Heart right ventricle (tissue), 16 donors: ENCODE measurements around the gene FASTKD3. TPM values are rescaled to one million over a fixed set of nuclear protein-coding genes. Genes with fewer than 3 reads are reported as not detected.
A peak's percentile ranks its signal among the peaks of the same experiment; 100 is the strongest.

Experiments
- ATAC-seq, 8 donors: fragments of 200-7000 bp; cut with Tn5 transposase; one replicate each; pipeline ENCODE4 v1.9.1; 2020; ENCODE audit warnings: mild to moderate bottlenecking in 8 of 8, moderate library complexity in 8 of 8, moderate number of reproducible peaks in 1 of 8
- DNase-seq, 2 donors: peaks; one replicate each; pipeline ENCODE4 v3.0.0-alpha.2; 2020
- H3K27ac ChIP-seq, 10 donors: fragments of 200-600 bp; sonication (generic) in 2 of 10; one replicate each; pipeline versions ENCODE4 v1.5.0 to v1.8.0; 2020 to 2022; ENCODE audit warnings: mild to moderate bottlenecking in 3 of 10
- H3K27me3 ChIP-seq, 7 donors: fragments of 200-600 bp; one replicate each; pipeline ENCODE4 v1.8.0; 2021 to 2022; ENCODE audit warnings: mild to moderate bottlenecking in 2 of 7
- H3K36me3 ChIP-seq, 9 donors: fragments of 200-600 bp; sonication (generic) in 1 of 9; one replicate each; pipeline versions ENCODE4 v1.5.0 to v1.8.0; 2020 to 2022; ENCODE audit warnings: mild to moderate bottlenecking in 2 of 9
- H3K4me1 ChIP-seq, 9 donors: fragments of 200-600 bp; sonication (generic) in 1 of 9; one replicate each; pipeline versions ENCODE4 v1.5.0 to v1.8.0; 2020 to 2022; ENCODE audit warnings: mild to moderate bottlenecking in 4 of 9
- H3K4me3 ChIP-seq, 10 donors: fragments of 200-600 bp; sonication (generic) in 2 of 10; one replicate each; pipeline versions ENCODE4 v1.5.0 to v1.8.0; 2020 to 2022; ENCODE audit warnings: mild to moderate bottlenecking in 7 of 10, moderate library complexity in 2 of 10
- H3K9me3 ChIP-seq, 11 donors: fragments of 200-600 bp in 10 of 11; sonication (generic) in 2 of 11; one replicate each; pipeline versions ENCODE4 v1.5.0 to v1.8.0; 2013 to 2022; ENCODE audit warnings: mild to moderate bottlenecking in 2 of 11, control low read depth in 1 of 11, moderate library complexity in 1 of 11
- whole genome bisulfite sequencing, 2 donors: extraction: QIAGEN DNeasy Blood & Tissue Kit; methylation state at CpG; one replicate each; pipeline ENCODE4 v1.1.7; 2013; ENCODE audit warnings: inconsistent platforms in 1 of 2; 5-methylcytosine and 5-hydroxymethylcytosine counted together
- intact Hi-C, 10 donors: fragments of 100-400 bp; cut with DNase I; formaldehyde crosslinking; loops; one replicate each; pipeline versions ENCODE4 v1.11.1 to v1.14.2; 2022
- polyA plus RNA-seq, 2 donors: library from polyadenylated mRNA; stranded (reverse); fragments of 200-250 nt; gene quantifications; one replicate each; pipeline ENCODE4 v1.2.3, GENCODE V29; 2013
- total RNA-seq, 10 donors: library from RNA; stranded (reverse); fragmentation: NEBNext Ultra II Directional in 3 of 10; extraction: Animal tissue kit (Norgen Biotek cat#: 25700) in 3 of 10; gene quantifications; one replicate each; pipeline versions ENCODE4 v1.2.1 to v1.2.4, GENCODE V29; 2021 to 2023
- TF ChIP-seq, protein P1 (sequence below), 9 donors: fragments of 200-600 bp; sonication (generic) in 2 of 9; IDR thresholded peaks; one replicate each; pipeline versions ENCODE4 v1.5.0 to v1.8.0; 2021 to 2022; ENCODE audit warnings: antibody characterized with exemption in 9 of 9, mild to moderate bottlenecking in 5 of 9, moderate library complexity in 1 of 9
- donor health status: Arrhythmogenic right ventricular cardiomyopathy.
- donor health status: ischemic (EF 13 %, LVEDD 7.1; RV severe dilation, severe dysfunction).
- donor health status: healthy with polysubstance abuse.
- donor health status: DM: no; HTN: yes; CAD: no.
- donor health status: DM: no; HTN: no; CAD: no.
- donor health status: ischemic (EF 25% LVEDD 6.9; RV normal size, moderate dysfunction).
- donor health status: ischemic (EF 25% LVEDD 5.7; RV mildly dilated, moderate dysfunction).
- donor health status: healthy.
- donor health status: DM: yes; HTN: yes; CAD: no.
- donor health status: Ischemic cardiomyopathy.
- donor health status: ischemic (EF 35%, LVEDD 5.7; RV mildly dilated, moderate dysfunction).
- donor health status: nonischemic (EF 11% LVEDD 7.7; RV severe dilation, severe dysfunction).
- donor health status: DM: yes; HTN: yes; CAD: no.
- donor health status: PGD.
- donor health status: ischemic (EF 29% LVEDD 5.4; RV normal size, mild dysfunction).
- donor health status: nonischemic (EF 23%, LVEDD 6.1; RV moderate dilation, normal function).

FASTKD3 gene
- total and polyA plus RNA-seq, 12 donors: 3.1 to 24.7 (median 5.1) TPM

DNA sequence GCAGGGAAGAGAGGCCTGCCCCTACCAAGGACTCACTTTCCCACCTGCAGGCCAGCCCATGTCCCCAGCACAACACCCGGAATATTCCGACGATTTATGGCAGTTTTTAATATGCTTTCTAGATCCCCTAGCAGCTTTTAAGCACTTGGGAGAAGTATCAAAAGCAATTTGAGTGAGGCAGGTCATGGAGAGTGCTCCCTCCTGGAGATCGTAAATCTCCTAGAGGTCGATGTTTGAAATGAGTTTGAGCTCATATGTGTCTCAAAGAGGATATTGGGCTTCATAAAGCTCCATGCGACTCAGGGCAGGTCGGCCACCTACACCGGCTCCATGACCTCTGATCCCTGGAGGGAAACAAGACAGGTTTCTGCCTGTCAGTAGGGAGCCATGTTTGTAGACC, 45.2 kb downstream of the FASTKD3 start:
- DNase-seq (no peak), ATAC-seq (no peak)
- no peaks in the 10 kb centered on the region for H3K9me3 ChIP-seq
- peaks cover 0 to 7% (median 0%) of the 10 kb centered on the region in 9 donors for H3K4me1 ChIP-seq
- no peak overlapping the region for H3K4me3 ChIP-seq
- no peak overlapping the region for H3K27ac ChIP-seq
- WGBS, 2 donors: 78 to 79% methylated on average over 8 of the region's 8 CpGs
- TF ChIP-seq, protein P1, sequence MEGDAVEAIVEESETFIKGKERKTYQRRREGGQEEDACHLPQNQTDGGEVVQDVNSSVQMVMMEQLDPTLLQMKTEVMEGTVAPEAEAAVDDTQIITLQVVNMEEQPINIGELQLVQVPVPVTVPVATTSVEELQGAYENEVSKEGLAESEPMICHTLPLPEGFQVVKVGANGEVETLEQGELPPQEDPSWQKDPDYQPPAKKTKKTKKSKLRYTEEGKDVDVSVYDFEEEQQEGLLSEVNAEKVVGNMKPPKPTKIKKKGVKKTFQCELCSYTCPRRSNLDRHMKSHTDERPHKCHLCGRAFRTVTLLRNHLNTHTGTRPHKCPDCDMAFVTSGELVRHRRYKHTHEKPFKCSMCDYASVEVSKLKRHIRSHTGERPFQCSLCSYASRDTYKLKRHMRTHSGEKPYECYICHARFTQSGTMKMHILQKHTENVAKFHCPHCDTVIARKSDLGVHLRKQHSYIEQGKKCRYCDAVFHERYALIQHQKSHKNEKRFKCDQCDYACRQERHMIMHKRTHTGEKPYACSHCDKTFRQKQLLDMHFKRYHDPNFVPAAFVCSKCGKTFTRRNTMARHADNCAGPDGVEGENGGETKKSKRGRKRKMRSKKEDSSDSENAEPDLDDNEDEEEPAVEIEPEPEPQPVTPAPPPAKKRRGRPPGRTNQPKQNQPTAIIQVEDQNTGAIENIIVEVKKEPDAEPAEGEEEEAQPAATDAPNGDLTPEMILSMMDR (IDR thresholded peaks at IDR 0.05): no peak
- H3K36me3 ChIP-seq: no peaks in the 10 kb centered on the region
- H3K27me3 ChIP-seq: peaks cover 0 to 48% (median 13%) of the 10 kb centered on the region in 7 donors
- intact Hi-C loops: no loop called here

DNA sequence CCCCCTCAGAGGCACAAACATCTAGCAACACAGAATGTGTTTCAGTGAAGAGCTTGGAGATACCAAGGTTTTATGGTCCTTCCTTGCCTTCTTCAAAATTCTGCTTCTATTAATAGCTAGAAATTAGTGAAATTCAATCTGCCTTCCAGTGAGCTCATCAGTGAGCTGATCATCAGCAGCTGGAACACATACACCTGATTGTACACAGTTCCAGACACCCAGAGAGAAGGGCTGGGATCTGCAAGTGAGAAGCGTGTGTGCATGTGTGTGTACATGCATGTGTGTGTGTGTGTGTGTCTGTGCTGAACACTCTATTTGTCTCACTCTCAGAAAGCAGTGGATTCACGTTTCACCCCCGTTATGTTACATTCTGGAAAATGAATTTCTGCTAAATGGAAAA, 46.4 kb downstream of the FASTKD3 start:
- peaks cover 0 to 46% (median 13%) of the 10 kb centered on the region in 7 donors for H3K27me3 ChIP-seq
- H3K27ac ChIP-seq: no peak overlapping the region
- WGBS, 2 donors: 46 to 47% methylated on average over 3 of the region's 3 CpGs
- ATAC-seq (no peak), DNase-seq (no peak)
- no peak overlapping the region for H3K4me3 ChIP-seq
- H3K4me1 ChIP-seq: no peaks in the 10 kb centered on the region
- no peaks in the 10 kb centered on the region for H3K9me3 ChIP-seq
- no peaks in the 10 kb centered on the region for H3K36me3 ChIP-seq
- intact Hi-C loops: no loop called here
- TF ChIP-seq, protein P1 (IDR thresholded peaks at IDR 0.05): no peak

GRCh38 chr5:7816535-7816901, 52.3 kb downstream of the FASTKD3 start:
- ATAC-seq: peak in 2 of 8 donors; percentile 26 to 31
- DNase-seq: no peak
- 31 to 32% methylated on average over 9 of the region's 9 CpGs for WGBS, 2 donors
- Histone ChIP-seq H3K27me3 (peaks cover 0 to 49% (median 18%) of the 10 kb centered on the region in 7 donors), H3K36me3 (no peaks in the 10 kb centered on the region), H3K4me3 (no peak overlapping the region), H3K27ac (no peak overlapping the region), H3K9me3 (no peaks in the 10 kb centered on the region), H3K4me1 (peaks cover 0 to 10% (median 0%) of the 10 kb centered on the region in 9 donors)
- TF ChIP-seq, protein P1 (IDR thresholded peaks at IDR 0.05): peak in 2 of 9 donors; percentile 12 to 30
- intact Hi-C loops: no loop called here

GRCh38 chr5:7815892-7816534, 52.8 kb downstream of the FASTKD3 start:
- Histone ChIP-seq H3K4me1 (peaks cover 0 to 10% (median 0%) of the 10 kb centered on the region in 9 donors), H3K27me3 (peaks cover 0 to 50% (median 18%) of the 10 kb centered on the region in 7 donors), H3K36me3 (no peaks in the 10 kb centered on the region), H3K9me3 (no peaks in the 10 kb centered on the region), H3K27ac (no peak overlapping the region), H3K4me3 (no peak overlapping the region)
- TF ChIP-seq, protein P1 (IDR thresholded peaks at IDR 0.05): peak; percentile 45 to 91 (median 79)
- DNase-seq: peak; percentile 77
- WGBS, 2 donors: 10 to 16% methylated on average over 12 of the region's 12 CpGs
- peak; percentile 90 to 99 (median 93) for ATAC-seq
- intact Hi-C loops: no loop called here
